Retinal pigment epithelial cell (primary cell): ENCODE measurements around the gene GPR148.
"Not testable (repeated sequence)": the region's sequence is repeated elsewhere in the genome, so short reads cannot be mapped to it uniquely, and the experiment has no call there.

Experiments used
- DNase-seq: peaks from one replicate; pipeline ENCODE4 v3.0.0-alpha.2; 2010; ENCODE audit warnings: low read depth
- H3K4me3 ChIP-seq: 2 replicates; pipeline ENCODE4 v1.5.1; 2011; ENCODE audit warnings: mild to moderate bottlenecking, low read length, control low read depth, moderate library complexity
- CTCF ChIP-seq: conservative IDR thresholded peaks from 2 replicates; pipeline ENCODE4 v1.5.1; 2011; ENCODE audit warnings: low read depth, low read length, control low read depth, inconsistent platforms

GPR148 gene

GRCh38 chr2:130728549-130729316, at the start of gene GPR148:
Gene GPR148, plus strand, starts transcription at chr2:130729070. Its CDS starts 82 bp downstream, at chr2:130729152.
- TF ChIP-seq CTCF, result no peak
- no peak for DNase-seq
- peak within 1 kb of the TSS; percentile 61 for H3K4me3 ChIP-seq

GRCh38 chr2:130692041-130692770, 36.7 kb upstream of the GPR148 start:
- not testable (repeated sequence) for H3K4me3 ChIP-seq, DNase-seq

- TF ChIP-seq CTCF, result peak; percentile 46
- H3K4me3 ChIP-seq, DNase-seq: not testable (repeated sequence)
Measured at GRCh38 chr2:130693474-130693873, 35.4 kb upstream of the GPR148 start.

GRCh38 chr2:130703250-130703649, 25.6 kb upstream of the GPR148 start:
- H3K4me3 ChIP-seq, DNase-seq: not testable (repeated sequence)

- not testable (repeated sequence) for H3K4me3 ChIP-seq, DNase-seq
Measured at GRCh38 chr2:130714795-130715194, 14.1 kb upstream of the GPR148 start.

GRCh38 chr2:130720036-130720435, 8.8 kb upstream of the GPR148 start:
- no peak for DNase-seq
- no peak overlapping the region for H3K4me3 ChIP-seq
- no peak for TF ChIP-seq CTCF

- no peak for DNase-seq
- TF ChIP-seq CTCF, result no peak
- no peak overlapping the region for H3K4me3 ChIP-seq
Measured at GRCh38 chr2:130720528-130720927, 8.3 kb upstream of the GPR148 start.

- no peak overlapping the region for H3K4me3 ChIP-seq
- TF ChIP-seq CTCF, result no peak
- no peak for DNase-seq
Measured at GRCh38 chr2:130724455-130724854, 4.4 kb upstream of the GPR148 start.
